ENCODE measurements around the gene TSGA10IP. TPM values are rescaled to one million over a fixed set of nuclear protein-coding genes. Genes with fewer than 3 reads are reported as not detected.

Gene TSGA10IP
- total and polyA plus RNA-seq, 3 experiments from 2014 or later = not detected

DNA sequence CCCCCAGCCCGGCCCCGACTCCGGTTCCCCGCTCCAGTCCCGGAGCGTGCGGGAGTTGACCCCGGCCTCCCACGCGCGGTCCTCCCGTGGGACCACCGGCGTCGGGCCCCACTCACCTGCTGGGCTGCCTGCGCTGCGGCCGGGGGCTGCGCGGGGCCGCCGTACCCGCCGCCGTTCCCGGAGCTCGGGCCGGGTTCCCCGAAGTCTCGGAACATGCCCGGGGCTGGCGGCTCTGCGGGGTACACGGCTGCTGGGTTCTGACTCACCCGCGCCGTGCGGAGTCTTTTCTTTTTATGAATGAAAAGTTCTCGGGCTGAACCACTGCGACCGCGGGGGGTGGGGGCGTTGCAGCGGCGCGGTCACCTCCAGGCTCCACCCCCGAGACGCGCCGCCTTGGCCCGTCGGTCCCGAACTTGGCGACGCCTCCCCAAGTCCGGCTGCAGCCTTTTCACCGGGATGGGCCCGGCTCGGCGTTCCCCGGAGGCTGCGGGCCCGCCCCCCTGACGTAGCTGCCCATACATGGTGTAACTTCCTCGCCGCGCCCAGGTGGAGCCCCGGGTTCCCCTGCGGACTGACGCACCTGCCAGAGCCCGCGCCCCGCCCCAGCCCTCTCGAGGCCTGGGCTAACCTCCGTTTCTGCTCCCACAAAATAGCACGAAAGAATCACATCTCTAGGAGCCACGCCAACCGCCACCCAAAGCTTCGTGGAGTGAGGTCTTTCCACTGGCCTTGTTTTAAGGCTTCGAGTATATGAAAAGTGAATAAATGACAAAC is 45.0 kb upstream of the TSGA10IP start, which contains the start of gene FOSL1:
FOSL1 (minus strand) TSS at position 264 of the 774 bp plus-strand sequence; CDS start at position 215, 49 bp downstream.
- no peaks in the 10 kb centered on the region for H3K9me3 Mint-ChIP-seq
- H3K4me1 ChIP-seq (ENCODE audit: insufficient read depth, low read length) = peaks cover 24% of the 10 kb centered on the region
- no peaks in the 10 kb centered on the region for H3K27me3 Mint-ChIP-seq
- H3K4me1 Mint-ChIP-seq = peaks cover 8 to 13% (median 11%) of the 10 kb centered on the region in 3 donors
- peaks cover 6% of the 10 kb centered on the region for H3K27me3 ChIP-seq (ENCODE audit: insufficient read depth, low read length, poor library complexity, severe bottlenecking)
- peak within 1 kb of the TSS; percentile 62 for H3K27ac ChIP-seq (ENCODE audit: low read depth, low read length)
- ChIA-PET CTCF (interaction anchor here (1.0 to 5.9 kb wide), 4 partner anchors 11 to 167 kb away, joined by 3 to 79 read pairs (median 5); partner anchors contain the start of genes CCDC85B, FIBP and MUS81), POLR2A (interaction anchor here (0.7 to 3.7 kb wide), 4 partner anchors 10 to 19 kb away, joined by 3 to 32 read pairs (median 5); partner anchors contain the start of genes C11orf68, CCDC85B and FIBP)
- peak within 1 kb of the TSS; percentile 50 for H3K4me3 ChIP-seq (ENCODE audit: low read length)
- DNase-seq = peak; percentile 90 to 95 (median 93)
- no peaks in the 10 kb centered on the region for H3K36me3 ChIP-seq (ENCODE audit: insufficient read depth, low read length)
- peak within 1 kb of the TSS in 7 of 8 donors; percentile 36 to 92 (median 88) for H3K27ac Mint-ChIP-seq
- peak within 1 kb of the TSS; percentile 53 to 83 (median 58) for H3K4me3 Mint-ChIP-seq
- H3K36me3 Mint-ChIP-seq = no peaks in the 10 kb centered on the region
- H3K9me3 ChIP-seq (ENCODE audit: low read length) = no peaks in the 10 kb centered on the region

- DNase-seq = no peak
- no peaks in the 10 kb centered on the region for H3K9me3 ChIP-seq (ENCODE audit: low read length)
- H3K9me3 Mint-ChIP-seq = no peaks in the 10 kb centered on the region
- peak overlapping the region in 6 of 7 donors; percentile 52 to 83 (median 60) for H3K4me3 Mint-ChIP-seq
- peaks cover 6 to 13% (median 7%) of the 10 kb centered on the region in 3 donors for H3K4me1 Mint-ChIP-seq
- POLR2A ChIA-PET = interaction anchor here (0.7 to 3.7 kb wide), 3 partner anchors 10 to 18 kb away, joined by 3 to 32 read pairs (median 5); partner anchors contain the start of genes C11orf68, CCDC85B and FIBP
- no peaks in the 10 kb centered on the region for H3K36me3 ChIP-seq (ENCODE audit: insufficient read depth, low read length)
- no peaks in the 10 kb centered on the region for H3K36me3 Mint-ChIP-seq
- no peak overlapping the region for H3K27ac ChIP-seq (ENCODE audit: low read depth, low read length)
- no peaks in the 10 kb centered on the region for H3K27me3 Mint-ChIP-seq
- H3K4me3 ChIP-seq (ENCODE audit: low read length) = no peak overlapping the region
- peaks cover 6% of the 10 kb centered on the region for H3K27me3 ChIP-seq (ENCODE audit: insufficient read depth, low read length, poor library complexity, severe bottlenecking)
- CTCF ChIA-PET = interaction anchor here (1.0 to 5.9 kb wide), 5 partner anchors 11 to 167 kb away, joined by 3 to 79 read pairs (median 6); partner anchors contain the start of genes CCDC85B, FIBP and MUS81
- H3K27ac Mint-ChIP-seq = peak overlapping the region in 7 of 8 donors; percentile 35 to 92 (median 88)
- H3K4me1 ChIP-seq (ENCODE audit: insufficient read depth, low read length) = peaks cover 24% of the 10 kb centered on the region
Measured at GRCh38 chr11:65900899-65901180, 44.4 kb upstream of the TSGA10IP start.

DNA sequence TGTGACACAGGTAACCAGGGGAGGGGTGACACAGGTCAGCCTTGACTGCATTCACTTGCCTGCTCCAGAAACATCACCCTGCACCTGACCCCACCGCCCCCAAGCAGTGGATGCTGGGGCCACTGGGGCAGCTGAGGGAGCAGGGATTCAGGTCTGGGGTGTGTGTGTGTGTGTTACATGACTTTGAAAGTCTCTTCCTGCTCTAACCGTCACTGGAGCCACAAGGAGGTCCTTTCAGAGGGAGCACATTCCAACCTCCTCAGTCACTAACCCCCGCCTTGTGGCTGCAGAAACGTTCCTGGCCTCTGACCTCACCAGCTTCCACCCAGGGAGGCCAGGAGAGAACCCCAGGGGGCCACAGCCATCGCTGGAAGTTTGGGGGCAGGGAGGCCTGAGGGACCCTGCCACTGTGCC is 42.2 kb upstream of the TSGA10IP start:
- H3K4me1 Mint-ChIP-seq = peaks cover 6 to 13% (median 6%) of the 10 kb centered on the region in 3 donors
- H3K4me1 ChIP-seq (ENCODE audit: insufficient read depth, low read length) = peaks cover 24% of the 10 kb centered on the region
- peaks cover 0 to 5% of the 10 kb centered on the region in 2 donors for H3K27me3 Mint-ChIP-seq
- ChIA-PET CTCF (interaction anchor here (1.4 to 2.1 kb wide), 2 partner anchors 19 kb away, joined by 3 to 9 read pairs; no protein-coding TSS in a partner anchor), POLR2A (no interaction called here)
- no peaks in the 10 kb centered on the region for H3K9me3 ChIP-seq (ENCODE audit: low read length)
- no peak overlapping the region for H3K4me3 ChIP-seq (ENCODE audit: low read length)
- no peak overlapping the region for H3K4me3 Mint-ChIP-seq
- H3K36me3 Mint-ChIP-seq = no peaks in the 10 kb centered on the region
- no peak for DNase-seq
- peak overlapping the region in 2 of 8 donors; percentile 15 to 64 for H3K27ac Mint-ChIP-seq
- H3K36me3 ChIP-seq (ENCODE audit: insufficient read depth, low read length) = no peaks in the 10 kb centered on the region
- peak overlapping the region; percentile 25 for H3K27ac ChIP-seq (ENCODE audit: low read depth, low read length)
- H3K9me3 Mint-ChIP-seq = no peaks in the 10 kb centered on the region
- peaks cover 6% of the 10 kb centered on the region for H3K27me3 ChIP-seq (ENCODE audit: insufficient read depth, low read length, poor library complexity, severe bottlenecking)

GRCh38 chr11:65903715-65904114 is 41.6 kb upstream of the TSGA10IP start:
- POLR2A ChIA-PET = no interaction called here

GRCh38 chr11:65906602-65907001 is 38.7 kb upstream of the TSGA10IP start:
- Mint-ChIP-seq H3K9me3 (no peaks in the 10 kb centered on the region), H3K4me3 (no peak overlapping the region), H3K27me3 (peaks cover 0 to 11% of the 10 kb centered on the region in 2 donors), H3K36me3 (no peaks in the 10 kb centered on the region), H3K27ac (no peak overlapping the region), H3K4me1 (peaks cover 5 to 8% (median 7%) of the 10 kb centered on the region in 3 donors)
- ChIA-PET POLR2A (interaction anchor here (0.8 kb wide), 1 partner anchor 16 kb away, joined by 3 read pairs; the partner anchor contains the start of gene CCDC85B), CTCF (interaction anchor here (1.0 to 2.2 kb wide), 3 partner anchors 17 to 33 kb away, joined by 3 to 14 read pairs (median 3); partner anchors contain the start of gene CCDC85B)
- no peaks in the 10 kb centered on the region for H3K4me1 ChIP-seq (ENCODE audit: insufficient read depth, low read length)
- no peak for DNase-seq
- H3K36me3 ChIP-seq (ENCODE audit: insufficient read depth, low read length) = no peaks in the 10 kb centered on the region
- no peak overlapping the region for H3K4me3 ChIP-seq (ENCODE audit: low read length)
- H3K9me3 ChIP-seq (ENCODE audit: low read length) = no peaks in the 10 kb centered on the region
- peak overlapping the region; percentile 35 for H3K27ac ChIP-seq (ENCODE audit: low read depth, low read length)
- no peaks in the 10 kb centered on the region for H3K27me3 ChIP-seq (ENCODE audit: insufficient read depth, low read length, poor library complexity, severe bottlenecking)

More at GRCh38 chr11:65903715-65904114, 41.6 kb upstream of the TSGA10IP start:
- Mint-ChIP-seq H3K4me3 (peak overlapping the region in 1 of 7 donors; percentile 35), H3K27me3 (peaks cover 0 to 5% of the 10 kb centered on the region in 2 donors), H3K9me3 (no peaks in the 10 kb centered on the region), H3K36me3 (no peaks in the 10 kb centered on the region), H3K4me1 (peaks cover 5 to 12% (median 6%) of the 10 kb centered on the region in 3 donors), H3K27ac (peak overlapping the region in 2 of 8 donors; percentile 15)
- CTCF ChIA-PET = interaction anchor here (1.4 kb wide), 1 partner anchor 19 kb away, joined by 3 read pairs; no protein-coding TSS in a partner anchor
- Histone ChIP-seq H3K4me1 (ENCODE audit: insufficient read depth, low read length) (peaks cover 21% of the 10 kb centered on the region), H3K9me3 (ENCODE audit: low read length) (no peaks in the 10 kb centered on the region), H3K27me3 (ENCODE audit: insufficient read depth, low read length, poor library complexity, severe bottlenecking) (peaks cover under 1% of the 10 kb centered on the region), H3K27ac (ENCODE audit: low read depth, low read length) (peak overlapping the region; percentile 25), H3K4me3 (ENCODE audit: low read length) (no peak overlapping the region), H3K36me3 (ENCODE audit: insufficient read depth, low read length) (no peaks in the 10 kb centered on the region)
- no peak for DNase-seq

DNA sequence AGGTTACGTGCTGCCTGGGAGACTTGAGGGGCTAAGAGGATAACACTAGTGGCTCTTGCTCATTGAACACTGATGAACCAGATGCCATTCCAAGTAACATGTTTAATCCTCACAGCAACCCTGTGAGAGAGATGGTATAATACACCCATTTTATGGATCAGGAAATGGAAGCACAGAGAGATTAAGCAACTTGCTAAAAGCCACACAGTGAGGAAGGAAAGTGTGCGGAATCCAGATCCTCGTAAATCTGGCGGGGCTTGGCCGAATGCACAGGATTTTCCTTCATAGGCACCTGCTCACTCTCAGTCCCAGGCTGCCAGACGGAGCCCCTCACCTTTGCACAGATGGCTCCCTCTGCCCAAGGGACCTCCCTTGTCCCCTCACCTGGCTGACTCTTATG is 37.4 kb upstream of the TSGA10IP start:
- no peak overlapping the region for H3K27ac Mint-ChIP-seq
- no peak for DNase-seq
- H3K4me1 Mint-ChIP-seq = peaks cover 4 to 8% (median 7%) of the 10 kb centered on the region in 3 donors
- peaks cover 0 to 14% of the 10 kb centered on the region in 2 donors for H3K27me3 Mint-ChIP-seq
- Histone ChIP-seq H3K4me3 (ENCODE audit: low read length) (no peak overlapping the region), H3K4me1 (ENCODE audit: insufficient read depth, low read length) (no peaks in the 10 kb centered on the region), H3K9me3 (ENCODE audit: low read length) (no peaks in the 10 kb centered on the region), H3K27me3 (ENCODE audit: insufficient read depth, low read length, poor library complexity, severe bottlenecking) (no peaks in the 10 kb centered on the region), H3K27ac (ENCODE audit: low read depth, low read length) (no peak overlapping the region), H3K36me3 (ENCODE audit: insufficient read depth, low read length) (no peaks in the 10 kb centered on the region)
- no peaks in the 10 kb centered on the region for H3K9me3 Mint-ChIP-seq
- ChIA-PET POLR2A (interaction anchor here (1.8 kb wide), 1 partner anchor 17 kb away, joined by 9 read pairs; the partner anchor contains the start of gene CCDC85B), CTCF (interaction anchor here (1.3 kb wide), 1 partner anchor 11 kb away, joined by 4 read pairs; the partner anchor contains the start of gene C11orf68)
- H3K36me3 Mint-ChIP-seq = no peaks in the 10 kb centered on the region
- H3K4me3 Mint-ChIP-seq = no peak overlapping the region

DNA sequence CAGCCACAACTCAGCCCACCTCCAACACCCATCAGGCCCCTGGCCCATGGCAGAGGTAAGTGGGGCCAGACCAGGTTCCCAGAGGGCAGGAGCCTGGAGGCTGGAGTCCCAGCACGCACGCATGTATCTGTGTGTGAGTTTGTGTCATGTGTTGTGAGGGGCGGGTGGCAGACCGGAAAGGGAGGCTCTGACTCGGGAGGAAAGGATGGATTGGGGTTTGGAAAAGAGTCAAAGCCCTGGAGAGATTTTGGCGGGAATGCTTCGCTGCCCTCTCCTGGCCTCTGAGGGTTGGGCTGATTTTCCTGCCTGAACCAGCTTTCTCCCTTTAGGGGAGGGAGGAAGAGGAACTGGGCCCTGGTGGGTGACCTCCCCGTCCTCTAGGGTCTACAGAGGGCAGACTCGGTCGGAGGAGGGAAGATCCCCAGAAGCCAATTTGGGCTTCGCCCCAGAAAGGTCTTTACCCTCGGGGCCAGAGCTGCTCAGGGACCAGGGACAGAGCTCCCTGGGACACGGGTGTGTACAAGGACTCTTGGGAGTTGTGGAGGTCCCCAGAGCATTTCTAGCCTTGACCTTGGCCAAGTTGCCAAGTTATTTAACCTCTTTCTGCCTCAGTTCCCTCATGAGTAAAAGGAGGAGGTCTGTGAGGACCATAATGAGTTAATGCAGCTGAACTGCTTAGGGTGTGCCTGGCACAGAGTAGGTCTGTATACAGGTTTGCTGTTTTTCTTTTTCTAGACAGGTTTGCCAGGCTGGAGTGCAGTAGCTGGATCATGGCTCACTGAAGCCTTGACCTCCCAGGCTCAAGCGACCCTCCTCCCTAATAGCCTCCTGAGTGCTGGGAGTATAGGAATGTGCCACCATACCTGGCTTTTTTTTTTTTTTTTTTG is 33.4 kb upstream of the TSGA10IP start:
- peaks cover 11% of the 10 kb centered on the region for H3K4me1 ChIP-seq (ENCODE audit: insufficient read depth, low read length)
- peaks cover 0 to 7% (median 3%) of the 10 kb centered on the region in 3 donors for H3K36me3 Mint-ChIP-seq
- no peaks in the 10 kb centered on the region for H3K9me3 Mint-ChIP-seq
- no peaks in the 10 kb centered on the region for H3K9me3 ChIP-seq (ENCODE audit: low read length)
- peaks cover 3 to 14% of the 10 kb centered on the region in 2 donors for H3K27me3 Mint-ChIP-seq
- no peaks in the 10 kb centered on the region for H3K27me3 ChIP-seq (ENCODE audit: insufficient read depth, low read length, poor library complexity, severe bottlenecking)
- DNase-seq = no peak
- no peak overlapping the region for H3K27ac ChIP-seq (ENCODE audit: low read depth, low read length)
- no peaks in the 10 kb centered on the region for H3K36me3 ChIP-seq (ENCODE audit: insufficient read depth, low read length)
- ChIA-PET POLR2A (interaction anchor here (1.2 kb wide), 1 partner anchor 21 kb away, joined by 4 read pairs; the partner anchor contains the start of gene CCDC85B), CTCF (interaction anchor here (0.6 to 1.6 kb wide), 4 partner anchors 21 to 1178 kb away, joined by 3 to 6 read pairs (median 4); partner anchors contain the start of genes CCDC85B and FIBP)
- H3K4me1 Mint-ChIP-seq = peaks cover 16 to 29% (median 23%) of the 10 kb centered on the region in 3 donors
- no peak overlapping the region for H3K27ac Mint-ChIP-seq
- no peak overlapping the region for H3K4me3 Mint-ChIP-seq
- no peak overlapping the region for H3K4me3 ChIP-seq (ENCODE audit: low read length)

All from CD8-positive, alpha-beta memory T cell (primary cell).